Measurements from ENCODE around the gene CACNA2D1.

DNA sequence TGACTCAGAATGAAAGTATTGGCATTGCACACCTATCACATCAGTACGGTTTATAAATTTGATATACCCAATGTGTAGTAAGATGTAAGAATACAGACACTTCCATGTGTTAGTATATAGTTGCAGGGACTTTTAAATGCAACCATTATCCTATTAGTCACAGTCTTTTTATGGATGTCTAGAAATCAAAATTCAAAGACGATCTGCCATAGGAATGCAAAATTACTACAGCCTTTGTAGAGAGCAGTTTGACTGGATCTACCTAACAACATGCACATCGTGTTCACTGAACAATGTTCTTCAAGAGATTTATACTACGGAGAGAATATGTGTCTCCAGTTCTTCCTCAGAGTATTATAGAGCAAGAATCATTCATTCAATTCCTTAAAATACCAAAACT is 356.5 kb downstream of the CACNA2D1 start:
- TF ChIP-seq, protein P1, sequence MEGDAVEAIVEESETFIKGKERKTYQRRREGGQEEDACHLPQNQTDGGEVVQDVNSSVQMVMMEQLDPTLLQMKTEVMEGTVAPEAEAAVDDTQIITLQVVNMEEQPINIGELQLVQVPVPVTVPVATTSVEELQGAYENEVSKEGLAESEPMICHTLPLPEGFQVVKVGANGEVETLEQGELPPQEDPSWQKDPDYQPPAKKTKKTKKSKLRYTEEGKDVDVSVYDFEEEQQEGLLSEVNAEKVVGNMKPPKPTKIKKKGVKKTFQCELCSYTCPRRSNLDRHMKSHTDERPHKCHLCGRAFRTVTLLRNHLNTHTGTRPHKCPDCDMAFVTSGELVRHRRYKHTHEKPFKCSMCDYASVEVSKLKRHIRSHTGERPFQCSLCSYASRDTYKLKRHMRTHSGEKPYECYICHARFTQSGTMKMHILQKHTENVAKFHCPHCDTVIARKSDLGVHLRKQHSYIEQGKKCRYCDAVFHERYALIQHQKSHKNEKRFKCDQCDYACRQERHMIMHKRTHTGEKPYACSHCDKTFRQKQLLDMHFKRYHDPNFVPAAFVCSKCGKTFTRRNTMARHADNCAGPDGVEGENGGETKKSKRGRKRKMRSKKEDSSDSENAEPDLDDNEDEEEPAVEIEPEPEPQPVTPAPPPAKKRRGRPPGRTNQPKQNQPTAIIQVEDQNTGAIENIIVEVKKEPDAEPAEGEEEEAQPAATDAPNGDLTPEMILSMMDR (IDR thresholded peaks at IDR 0.05) = no peak
- no peak for TF ChIP-seq POLR2A (IDR thresholded peaks at IDR 0.05)
